H1 (cell line): Measurements from ENCODE around the gene GID8. TPM values are rescaled to one million over a fixed set of nuclear protein-coding genes. Genes with fewer than 3 reads are reported as not detected.

ENCODE experiments used
- E2F6 ChIP-seq: IDR thresholded peaks from 2 replicates; pipeline ENCODE4 v1.6.1; 2012; ENCODE audit warnings: inconsistent platforms
- PHF8 ChIP-seq: fragments of 200-600 bp; sonication (generic); conservative IDR thresholded peaks from 2 replicates; pipeline ENCODE4 v1.7.1; 2012; ENCODE audit warnings: low read depth, mild to moderate bottlenecking, inconsistent platforms, low read length, moderate library complexity
- SRF ChIP-seq: IDR thresholded peaks from 2 replicates; pipeline ENCODE4 v1.6.1; 2011; ENCODE audit warnings: mild to moderate bottlenecking, low read depth, low read length, moderate library complexity
- polyA plus RNA-seq, 7 experiments: library from polyadenylated mRNA; depleted of rRNA in 3 of 7; stranded (reverse) in 5 of 7; unstranded in 2 of 7; fragments of >200 nt in 5 of 7; fragments of 200-250 nt in 2 of 7; gene quantifications; 1 replicate in 5 of 7; 2 replicates in 1 of 7; 4 replicates in 1 of 7; pipeline versions ENCODE4 v1.2.1 to v1.2.3, GENCODE V29; 2011 to 2013; ENCODE audit warnings: missing spikeins in 2 of 7, mixed read lengths in 2 of 7
- total RNA-seq: library from RNA; stranded (reverse); fragmentation: NEBNext Ultra II Directional; extraction: Animal tissue kit (Norgen Biotek cat#: 25700); gene quantifications from 2 replicates; pipeline ENCODE4 v1.2.1, GENCODE V29; 2021

Gene GID8
- total and polyA plus RNA-seq, 2 of the 8 experiments (the other 6 are each of a cell fraction or from before 2014, with no cell fraction given) = 39.7 to 72.9 TPM

- TF ChIP-seq E2F6 = peak; percentile 13; the same call in 1 of the 2 replicates
- TF ChIP-seq PHF8 = 0 out of 2 replicates have a peak, but pooled peaks have one; percentile 25
- no peak for TF ChIP-seq SRF
These were observed 14.5 kb downstream of the GID8 start, which contains the start of gene SLC17A9 (continued) for GRCh38 chr20:62952373-62952967.
